HepG2 (cell line): ENCODE measurements around the gene UBE2O. TPM values are rescaled to one million over a fixed set of nuclear protein-coding genes. Genes with fewer than 3 reads are reported as not detected.

Experiments used
- ATF5 ChIP-seq: sonication (generic); formaldehyde crosslinking; IDR thresholded peaks from 2 replicates; pipeline ENCODE4 v1.4.0; 2020; ENCODE audit warnings: mild to moderate bottlenecking, low read depth, missing genetic modification reagents
- E2F2 ChIP-seq: sonication (generic); formaldehyde crosslinking; IDR thresholded peaks from 2 replicates; pipeline ENCODE4 v1.4.0; 2020; ENCODE audit warnings: missing genetic modification reagents, borderline replicate concordance
- IKZF5 ChIP-seq: IDR thresholded peaks from 2 replicates; pipeline ENCODE4 v1.6.1; 2018; ENCODE audit warnings: missing genetic modification reagents, mild to moderate bottlenecking, missing compliant biosample characterization
- IRX3 ChIP-seq: sonication (generic); formaldehyde crosslinking; IDR thresholded peaks from 2 replicates; pipeline ENCODE4 v1.8.1; 2023; ENCODE audit warnings: mild to moderate bottlenecking, low read depth, missing genetic modification reagents, borderline replicate concordance
- KLF6 ChIP-seq: IDR thresholded peaks from 2 replicates; pipeline ENCODE4 v1.8.0; 2016; ENCODE audit warnings: missing biosample characterization, missing genetic modification reagents
- MBNL3 ChIP-seq: fragments of 250-450 bp; sonication (Bioruptor Pico); conservative IDR thresholded peaks from 2 replicates; pipeline ENCODE4 v1.8.0; 2022; ENCODE audit warnings: mild to moderate bottlenecking, inconsistent platforms
- NCOA1 ChIP-seq: sonication (generic); formaldehyde crosslinking; IDR thresholded peaks from 2 replicates; pipeline ENCODE4 v1.9.0; 2021; ENCODE audit warnings: missing genetic modification reagents
- NFAT5 ChIP-seq: sonication (generic); formaldehyde crosslinking; IDR thresholded peaks from 2 replicates; pipeline ENCODE4 v1.4.0; 2020; ENCODE audit warnings: missing genetic modification reagents
- NFRKB ChIP-seq: fragments of 450-650 bp; IDR thresholded peaks from 2 replicates; pipeline ENCODE4 v1.6.1; 2017
- RBM39 ChIP-seq: fragments of 200-400 bp; formaldehyde crosslinking; IDR thresholded peaks from one replicate; pipeline ENCODE4 v1.6.1; 2018; ENCODE audit warnings: antibody characterized with exemption, mild to moderate bottlenecking, low read depth, low read length; ENCODE audit not compliant: poor library complexity, severe bottlenecking
- ZMAT5 ChIP-seq: sonication (generic); formaldehyde crosslinking; IDR thresholded peaks from 2 replicates; pipeline ENCODE4 v1.5.0; 2020; ENCODE audit warnings: mild to moderate bottlenecking, low read depth, missing genetic modification reagents, borderline replicate concordance
- polyA plus RNA-seq, 8 experiments: library from polyadenylated mRNA; depleted of rRNA in 3 of 8; stranded (reverse) in 7 of 8; unstranded in 1 of 8; fragments of >200 nt; fragmentation: Illumina TruSeq in 4 of 8; extraction: Trizol in 4 of 8; gene quantifications; 2 replicates each; pipeline versions ENCODE4 v1.2.1 to v1.2.3, GENCODE V29; 2011 to 2016; ENCODE audit warnings: low read depth in 4 of 8, missing spikeins in 1 of 8, mixed read lengths in 1 of 8; ENCODE audit not compliant: insufficient read depth in 1 of 8
- total RNA-seq, 5 experiments: library from RNA; depleted of rRNA; stranded (reverse); fragments of >200 nt; fragmentation: Illumina TruSeq; extraction: Trizol; gene quantifications; 2 replicates each; pipeline ENCODE4 v1.2.3, GENCODE V29; 2016; ENCODE audit warnings: low read depth in 1 of 5
- TF ChIP-seq, protein P1 (sequence below): sonication (generic); formaldehyde crosslinking; IDR thresholded peaks from 2 replicates; pipeline ENCODE4 v1.5.0; 2020; ENCODE audit warnings: mild to moderate bottlenecking, missing genetic modification reagents

Gene UBE2O
- total and polyA plus RNA-seq, 2 of the 13 experiments (the other 11 are each of a cell fraction or from before 2014, with no cell fraction given): 21.5 to 23.5 TPM

DNA sequence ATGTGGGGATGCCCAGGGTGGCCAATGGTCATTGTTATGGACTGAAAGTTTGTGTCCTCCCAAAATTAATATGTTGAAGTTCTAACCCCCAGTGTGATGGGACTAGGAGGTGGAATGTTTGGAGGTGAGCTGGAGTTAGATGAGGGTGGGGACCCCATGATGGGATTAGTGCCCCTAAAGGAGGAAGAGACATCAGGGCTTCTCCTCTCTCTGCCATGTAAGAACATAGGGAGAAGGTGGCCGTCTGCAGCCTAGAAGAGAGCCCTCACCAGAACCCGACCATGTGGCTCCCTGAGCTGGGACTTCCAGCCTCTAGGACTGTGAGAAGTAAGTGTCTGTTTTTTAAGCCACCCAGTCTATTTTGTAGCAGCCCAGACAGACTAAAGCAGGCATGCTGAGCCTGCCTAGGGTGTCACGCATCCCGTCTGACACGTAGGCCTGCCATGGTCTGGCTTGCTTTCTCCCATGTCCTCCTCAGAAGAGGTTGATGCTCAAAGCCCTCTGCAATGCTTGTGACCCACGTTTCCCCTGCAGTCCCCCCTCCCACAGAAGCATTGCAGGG lies 95.3 kb downstream of the UBE2O start (continued):
- TF ChIP-seq NFAT5 (CRISPR knock-in tag) (no peak), NCOA1 (CRISPR knock-in tag) (no peak), IKZF5 (CRISPR knock-in tag) (0 out of 2 replicates have a peak, but pooled peaks have one; percentile 12), MBNL3 (CRISPR knock-in tag) (no peak), ZMAT5 (no peak), ATF5 (CRISPR knock-in tag) (no peak), IRX3 (CRISPR knock-in tag) (no peak), KLF6 (CRISPR knock-in tag) (no peak), NFRKB (no peak), RBM39 (no peak), E2F2 (CRISPR knock-in tag) (no peak)
- TF ChIP-seq, protein P1, sequence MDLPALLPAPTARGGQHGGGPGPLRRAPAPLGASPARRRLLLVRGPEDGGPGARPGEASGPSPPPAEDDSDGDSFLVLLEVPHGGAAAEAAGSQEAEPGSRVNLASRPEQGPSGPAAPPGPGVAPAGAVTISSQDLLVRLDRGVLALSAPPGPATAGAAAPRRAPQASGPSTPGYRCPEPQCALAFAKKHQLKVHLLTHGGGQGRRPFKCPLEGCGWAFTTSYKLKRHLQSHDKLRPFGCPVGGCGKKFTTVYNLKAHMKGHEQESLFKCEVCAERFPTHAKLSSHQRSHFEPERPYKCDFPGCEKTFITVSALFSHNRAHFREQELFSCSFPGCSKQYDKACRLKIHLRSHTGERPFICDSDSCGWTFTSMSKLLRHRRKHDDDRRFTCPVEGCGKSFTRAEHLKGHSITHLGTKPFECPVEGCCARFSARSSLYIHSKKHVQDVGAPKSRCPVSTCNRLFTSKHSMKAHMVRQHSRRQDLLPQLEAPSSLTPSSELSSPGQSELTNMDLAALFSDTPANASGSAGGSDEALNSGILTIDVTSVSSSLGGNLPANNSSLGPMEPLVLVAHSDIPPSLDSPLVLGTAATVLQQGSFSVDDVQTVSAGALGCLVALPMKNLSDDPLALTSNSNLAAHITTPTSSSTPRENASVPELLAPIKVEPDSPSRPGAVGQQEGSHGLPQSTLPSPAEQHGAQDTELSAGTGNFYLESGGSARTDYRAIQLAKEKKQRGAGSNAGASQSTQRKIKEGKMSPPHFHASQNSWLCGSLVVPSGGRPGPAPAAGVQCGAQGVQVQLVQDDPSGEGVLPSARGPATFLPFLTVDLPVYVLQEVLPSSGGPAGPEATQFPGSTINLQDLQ (CRISPR knock-in tag): no peak
